OCI-LY1 (cell line): ENCODE results near the gene SP2.
A peak's percentile ranks its signal among the peaks of the same experiment; 100 is the strongest.

Source experiments
- H2AFZ ChIP-seq: fragments of 200-600 bp; sonication (generic), shearing (Covaris generic); 2 replicates; pipeline ENCODE4 v1.6.0; 2014; ENCODE audit warnings: antibody characterized with exemption, mild to moderate bottlenecking, low read length
- H3F3A ChIP-seq: fragments of 200-600 bp; sonication (generic), shearing (Covaris generic); 2 replicates; pipeline ENCODE4 v1.6.0; 2014; ENCODE audit warnings: mild to moderate bottlenecking, antibody characterized with exemption, low read length, moderate library complexity; ENCODE audit not compliant: insufficient read depth
- H3K27ac ChIP-seq: fragments of 200-600 bp; sonication (generic); 2 replicates; pipeline ENCODE4 v1.5.1; 2014; ENCODE audit warnings: low read length, mixed run types, mild to moderate bottlenecking, low read depth; ENCODE audit not compliant: poor library complexity, severe bottlenecking
- H3K27me3 ChIP-seq: fragments of 200-600 bp; sonication (generic); 2 replicates; pipeline ENCODE4 v1.6.0; 2014; ENCODE audit warnings: antibody characterized with exemption, mild to moderate bottlenecking, low read length, moderate library complexity; ENCODE audit not compliant: insufficient read depth
- H3K36me3 ChIP-seq: fragments of 200-600 bp; sonication (generic); 2 replicates; pipeline ENCODE4 v1.6.1; 2014; ENCODE audit warnings: mild to moderate bottlenecking, antibody characterized with exemption, low read length, moderate library complexity, mixed read lengths; ENCODE audit not compliant: insufficient read depth
- H3K4me1 ChIP-seq: fragments of 200-600 bp; sonication (generic); 2 replicates; pipeline ENCODE4 v1.5.1; 2014; ENCODE audit warnings: mild to moderate bottlenecking, low read length, moderate library complexity; ENCODE audit not compliant: insufficient read depth, severe bottlenecking
- H3K4me2 ChIP-seq: fragments of 200-600 bp; sonication (generic), shearing (Covaris generic); 2 replicates; pipeline ENCODE4 v1.6.1; 2014; ENCODE audit warnings: low read length
- H3K4me3 ChIP-seq: fragments of 200-600 bp; sonication (generic); 2 replicates; pipeline ENCODE4 v1.5.1; 2014; ENCODE audit warnings: low read length, low read depth, mild to moderate bottlenecking, mixed read lengths; ENCODE audit not compliant: poor library complexity, severe bottlenecking
- H3K79me2 ChIP-seq: fragments of 200-600 bp; shearing (Covaris generic); 2 replicates; pipeline ENCODE4 v1.6.1; 2016; ENCODE audit warnings: mixed run types, low read length, mixed read lengths; ENCODE audit not compliant: insufficient read depth
- H3K9ac ChIP-seq: fragments of 200-600 bp; sonication (generic), shearing (Covaris generic); 2 replicates; pipeline ENCODE4 v1.6.1; 2014; ENCODE audit warnings: mild to moderate bottlenecking, low read length, mixed read lengths
- H3K9me2 ChIP-seq: fragments of 200-600 bp; sonication (generic), shearing (Covaris generic); 2 replicates; pipeline ENCODE4 v1.6.1; 2014; ENCODE audit warnings: low read depth, mild to moderate bottlenecking, low read length, mixed read lengths
- H3K9me3 ChIP-seq: fragments of 200-600 bp; shearing (Covaris generic); 2 replicates; pipeline ENCODE4 v1.6.1; 2014; ENCODE audit warnings: low read length, mixed read lengths
- H4K20me1 ChIP-seq: fragments of 200-600 bp; sonication (generic), shearing (Covaris generic); 2 replicates; pipeline ENCODE4 v1.6.0; 2016; ENCODE audit warnings: mild to moderate bottlenecking, low read length; ENCODE audit not compliant: insufficient read depth
- CTCF ChIP-seq: fragments of 200-600 bp; sonication (generic), shearing (Covaris generic); IDR thresholded peaks from 2 replicates; pipeline ENCODE4 v1.5.1; 2017; ENCODE audit warnings: mild to moderate bottlenecking, antibody characterized with exemption, low read length, moderate library complexity, mixed read lengths
- EZH2 ChIP-seq: fragments of 200-600 bp; sonication (generic), shearing (Covaris generic); IDR thresholded peaks from 2 replicates; pipeline ENCODE4 v1.8.0; 2017; ENCODE audit warnings: borderline replicate concordance, mixed run types, mild to moderate bottlenecking, antibody characterized with exemption, low read length, moderate library complexity, mixed read lengths

SP2 gene

DNA sequence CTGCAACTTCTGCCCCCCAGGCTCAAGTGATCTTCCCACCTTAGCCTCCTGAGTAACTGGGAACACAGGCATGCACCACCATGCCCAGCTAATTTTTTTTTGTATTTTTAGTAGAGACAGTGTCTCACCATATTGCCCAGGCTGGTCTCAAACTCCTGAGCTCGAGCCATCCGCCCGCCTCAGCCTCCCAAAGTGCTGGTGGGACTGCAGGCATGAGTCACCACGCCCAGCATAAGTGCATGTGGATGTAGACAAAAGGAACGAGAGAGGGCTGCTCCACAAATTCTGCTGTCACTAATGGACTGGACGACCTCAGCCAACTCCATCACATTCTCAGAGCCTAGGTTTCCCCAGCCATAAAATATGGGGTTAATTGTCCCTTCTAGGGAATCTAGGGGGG, 7.7 kb upstream of the SP2 start:
- H3K27me3 ChIP-seq = no peaks in the 10 kb centered on the region; the same call in 1 of the 2 replicates
- no peak overlapping the region for H3K9ac ChIP-seq
- H3K9me3 ChIP-seq = no peaks in the 10 kb centered on the region
- no peaks in the 10 kb centered on the region for H3K79me2 ChIP-seq
- no peak overlapping the region for H2AFZ ChIP-seq
- no peak overlapping the region for H3K4me3 ChIP-seq
- no peak for TF ChIP-seq EZH2
- no peak for TF ChIP-seq CTCF
- H3K4me2 ChIP-seq = no peak overlapping the region
- no peaks in the 10 kb centered on the region for H3F3A ChIP-seq
- no peaks in the 10 kb centered on the region for H4K20me1 ChIP-seq
- no peaks in the 10 kb centered on the region for H3K4me1 ChIP-seq
- H3K9me2 ChIP-seq = no peaks in the 10 kb centered on the region
- H3K36me3 ChIP-seq = no peaks in the 10 kb centered on the region
- no peak overlapping the region for H3K27ac ChIP-seq

GRCh38 chr17:47889734-47890529, 6.1 kb upstream of the SP2 start:
- peak; percentile 94 for TF ChIP-seq CTCF
- TF ChIP-seq EZH2 = no peak
- H3K9ac ChIP-seq = no peak overlapping the region
- no peaks in the 10 kb centered on the region for H3K27me3 ChIP-seq
- H3K79me2 ChIP-seq = no peaks in the 10 kb centered on the region
- H4K20me1 ChIP-seq = no peaks in the 10 kb centered on the region
- no peaks in the 10 kb centered on the region for H3K36me3 ChIP-seq
- no peaks in the 10 kb centered on the region for H3F3A ChIP-seq
- peaks cover 14% of the 10 kb centered on the region for H3K4me1 ChIP-seq
- H3K9me2 ChIP-seq = no peaks in the 10 kb centered on the region
- H3K4me3 ChIP-seq = no peak overlapping the region
- no peak overlapping the region for H2AFZ ChIP-seq
- no peak overlapping the region for H3K27ac ChIP-seq
- no peaks in the 10 kb centered on the region for H3K9me3 ChIP-seq
- no peak overlapping the region for H3K4me2 ChIP-seq

DNA sequence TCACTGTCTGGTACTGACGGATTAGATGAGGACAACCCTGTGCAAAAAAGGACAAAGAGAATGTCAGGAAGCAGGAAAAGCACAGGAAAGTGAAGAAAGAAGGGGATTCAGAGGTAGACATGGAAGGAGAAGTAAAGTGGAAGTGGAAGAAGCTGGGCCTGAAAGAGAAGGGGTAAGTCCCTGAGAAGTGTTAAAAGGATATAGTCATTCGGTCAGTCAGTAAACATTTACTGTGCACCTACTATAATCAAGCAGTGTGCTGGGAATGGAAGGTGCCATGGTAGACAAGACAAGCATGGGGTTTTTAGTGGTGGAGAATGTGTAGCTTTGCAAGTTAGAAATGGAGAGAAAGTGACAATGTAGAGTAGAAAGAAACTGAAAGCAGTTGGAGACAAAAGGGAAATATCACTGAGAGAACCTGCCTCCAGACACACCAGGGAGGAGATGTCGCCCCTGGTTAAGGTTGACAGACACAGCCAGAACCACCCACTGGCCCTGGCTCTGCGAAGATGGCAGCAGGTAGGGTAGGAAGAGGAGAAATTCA, 4.4 kb upstream of the SP2 start:
- no peaks in the 10 kb centered on the region for H3F3A ChIP-seq
- H3K4me2 ChIP-seq = no peak overlapping the region
- H3K27ac ChIP-seq = no peak overlapping the region
- H3K9me3 ChIP-seq = no peaks in the 10 kb centered on the region
- no peak overlapping the region for H3K4me3 ChIP-seq
- no peaks in the 10 kb centered on the region for H3K79me2 ChIP-seq
- no peaks in the 10 kb centered on the region for H4K20me1 ChIP-seq
- no peak overlapping the region for H3K9ac ChIP-seq
- TF ChIP-seq CTCF = no peak
- TF ChIP-seq EZH2 = no peak
- H3K4me1 ChIP-seq = peaks cover 17% of the 10 kb centered on the region
- no peaks in the 10 kb centered on the region for H3K9me2 ChIP-seq
- no peaks in the 10 kb centered on the region for H3K36me3 ChIP-seq
- no peaks in the 10 kb centered on the region for H3K27me3 ChIP-seq
- no peak overlapping the region for H2AFZ ChIP-seq
